Endodermal cell (in vitro differentiated cells): ENCODE data around the gene GPATCH3. TPM values are rescaled to one million over a fixed set of nuclear protein-coding genes. Genes with fewer than 3 reads are reported as not detected.

Source experiments
- DNase-seq: peaks from one replicate; pipeline ENCODE4 v3.0.0-alpha.2; 2017
- H3K27ac ChIP-seq: 2 replicates; pipeline ENCODE4 v1.5.1; 2013; ENCODE audit warnings: mild to moderate bottlenecking, low read depth, low read length, moderate library complexity
- H3K27me3 ChIP-seq: 2 replicates; pipeline ENCODE4 v1.6.1; 2013; ENCODE audit warnings: mild to moderate bottlenecking, low read length, moderate library complexity; ENCODE audit not compliant: insufficient read depth, control insufficient read depth, poor library complexity, severe bottlenecking
- H3K36me3 ChIP-seq: 2 replicates; pipeline ENCODE4 v1.7.0; 2013; ENCODE audit warnings: mild to moderate bottlenecking, low read length, moderate library complexity; ENCODE audit not compliant: control insufficient read depth, insufficient read depth
- H3K4me1 ChIP-seq: one replicate; pipeline ENCODE4 v1.7.0; 2013; ENCODE audit warnings: low read length; ENCODE audit not compliant: control insufficient read depth, insufficient read depth
- H3K4me3 ChIP-seq: 2 replicates; pipeline ENCODE4 v1.5.1; 2013; ENCODE audit warnings: mild to moderate bottlenecking, low read length, moderate library complexity
- H3K9ac ChIP-seq: 2 replicates; pipeline ENCODE4 v1.6.1; 2013; ENCODE audit warnings: mild to moderate bottlenecking, low read length, moderate library complexity; ENCODE audit not compliant: poor library complexity, severe bottlenecking; ENCODE audit errors: extremely low read depth
- H3K9me3 ChIP-seq: 2 replicates; pipeline ENCODE4 v1.6.1; 2013; ENCODE audit warnings: mild to moderate bottlenecking, low read length, moderate library complexity; ENCODE audit not compliant: control insufficient read depth
- H3K27ac Mint-ChIP-seq: 2 replicates; pipeline ENCODE4 v1.8.0; 2020; ENCODE audit warnings: mixed read lengths
- H3K27me3 Mint-ChIP-seq: 2 replicates; pipeline ENCODE4 v1.8.0; 2021; ENCODE audit warnings: mild to moderate bottlenecking, mixed read lengths; ENCODE audit not compliant: insufficient read depth
- H3K36me3 Mint-ChIP-seq: 2 replicates; pipeline ENCODE4 v1.8.0; 2020; ENCODE audit warnings: low read depth, mixed read lengths
- H3K4me1 Mint-ChIP-seq: 2 replicates; pipeline ENCODE4 v1.8.0; 2020; ENCODE audit warnings: mixed read lengths
- H3K4me3 Mint-ChIP-seq: 2 replicates; pipeline ENCODE4 v1.8.0; 2020; ENCODE audit warnings: mild to moderate bottlenecking, moderate library complexity, mixed read lengths
- H3K9me3 Mint-ChIP-seq: 2 replicates; pipeline ENCODE4 v1.8.0; 2020; ENCODE audit warnings: mild to moderate bottlenecking, mixed read lengths
- CTCF ChIP-seq: fragments of 200-600 bp; sonication (generic); conservative IDR thresholded peaks from 2 replicates; pipeline ENCODE4 v1.5.0; 2021; ENCODE audit warnings: antibody characterized with exemption, mild to moderate bottlenecking
- WGBS, 2 experiments: methylation state at CpG; one replicate each; pipeline versions ENCODE4 v1.1.5 to v1.1.7; 2013; ENCODE audit warnings: missing lambda C conversion rate in 2 of 2, mixed read lengths in 1 of 2; ENCODE audit not compliant: insufficient coverage in 1 of 2, insufficient read length in 1 of 2; 5-methylcytosine and 5-hydroxymethylcytosine counted together
- total RNA-seq, 2 donors: library from RNA; stranded (reverse); fragmentation: NEBNext Ultra II Directional in 1 of 2; extraction: Animal tissue kit (Norgen Biotek cat#: 25700) in 1 of 2; gene quantifications; 2 replicates in 1 of 2; 3 replicates in 1 of 2; pipeline ENCODE4 v1.2.1, GENCODE V29; 2021

GPATCH3 gene
- total RNA-seq, 2 donors from 2014 or later: 21.3 to 23.2 TPM

DNA sequence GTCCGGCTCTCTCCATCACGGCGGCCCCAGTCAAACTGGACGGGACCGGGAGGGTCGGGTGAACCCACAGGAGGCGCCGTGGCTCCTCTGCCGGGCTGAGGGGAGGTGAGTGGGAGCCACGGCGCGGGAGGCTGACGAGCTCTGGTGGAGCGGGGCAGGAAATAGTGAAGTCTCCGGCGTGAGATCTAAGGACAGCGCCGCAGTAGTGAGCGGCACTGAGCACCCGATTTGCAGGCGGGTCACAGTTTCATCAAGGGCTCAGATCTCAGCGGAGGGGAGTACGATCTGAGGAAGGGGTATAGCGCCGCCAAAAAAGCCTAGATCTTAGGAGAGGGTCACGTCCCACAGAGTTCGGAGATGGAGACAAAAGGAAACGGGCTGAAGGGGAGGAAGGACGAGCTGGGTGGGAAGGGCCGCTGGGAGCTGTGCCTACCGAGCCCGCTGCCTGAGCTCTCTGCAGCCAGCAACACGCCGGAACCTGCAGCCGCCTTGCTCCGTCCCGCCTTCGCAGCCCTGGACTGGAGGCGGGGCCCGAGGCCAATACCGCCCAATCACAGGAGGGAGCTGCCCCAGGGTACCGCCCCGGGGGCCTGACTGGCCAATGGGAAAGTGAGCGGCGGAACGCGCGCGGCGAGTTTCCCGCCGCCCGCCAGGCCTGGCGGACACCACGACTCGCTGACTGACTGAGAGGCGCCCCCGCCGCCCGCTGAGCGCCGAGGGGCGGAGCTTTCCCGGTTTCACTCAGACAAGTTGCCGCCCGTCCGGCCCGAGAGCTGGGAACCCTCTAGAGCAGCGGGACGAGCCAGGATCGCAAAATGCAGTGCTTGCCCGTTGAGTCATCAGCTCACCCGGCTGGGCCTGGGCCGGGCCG lies 35.4 kb downstream of the GPATCH3 start:
- H3K4me3 Mint-ChIP-seq: peak overlapping the region; percentile 78
- Histone ChIP-seq H3K4me3 (peak overlapping the region; percentile 93), H3K27ac (peak overlapping the region; percentile 69), H3K27me3 (no peaks in the 10 kb centered on the region), H3K9me3 (no peaks in the 10 kb centered on the region), H3K4me1 (no peaks in the 10 kb centered on the region), H3K36me3 (no peaks in the 10 kb centered on the region), H3K9ac (peak overlapping the region; percentile 60)
- H3K36me3 Mint-ChIP-seq: no peaks in the 10 kb centered on the region
- TF ChIP-seq CTCF: no peak
- H3K4me1 Mint-ChIP-seq: peaks cover 6% of the 10 kb centered on the region
- peaks cover 13% of the 10 kb centered on the region for H3K27me3 Mint-ChIP-seq
- peak; percentile 99 for DNase-seq
- WGBS, 2 experiments: 1% methylated on average over 39 to 75 of the region's 75 CpGs
- H3K27ac Mint-ChIP-seq: peak overlapping the region; percentile 91
- H3K9me3 Mint-ChIP-seq: no peaks in the 10 kb centered on the region

- H3K4me1 Mint-ChIP-seq: peaks cover 6% of the 10 kb centered on the region
- 60 to 82% methylated on average over 3 to 17 of the region's 20 CpGs for WGBS, 2 experiments
- H3K27ac Mint-ChIP-seq: no peak overlapping the region
- peaks cover 13% of the 10 kb centered on the region for H3K27me3 Mint-ChIP-seq
- peak overlapping the region; percentile 78 for H3K4me3 Mint-ChIP-seq
- H3K27ac ChIP-seq: no peak overlapping the region
- no peaks in the 10 kb centered on the region for H3K36me3 ChIP-seq
- no peak overlapping the region for H3K4me3 ChIP-seq
- no peaks in the 10 kb centered on the region for H3K4me1 ChIP-seq
- H3K9me3 Mint-ChIP-seq: no peaks in the 10 kb centered on the region
- H3K36me3 Mint-ChIP-seq: no peaks in the 10 kb centered on the region
- no peak for DNase-seq
- no peak overlapping the region for H3K9ac ChIP-seq
- H3K27me3 ChIP-seq: no peaks in the 10 kb centered on the region
- H3K9me3 ChIP-seq: no peaks in the 10 kb centered on the region
- no peak for TF ChIP-seq CTCF
These were observed 36.6 kb downstream of the GPATCH3 start for GRCh38 chr1:26863685-26864077.

DNA sequence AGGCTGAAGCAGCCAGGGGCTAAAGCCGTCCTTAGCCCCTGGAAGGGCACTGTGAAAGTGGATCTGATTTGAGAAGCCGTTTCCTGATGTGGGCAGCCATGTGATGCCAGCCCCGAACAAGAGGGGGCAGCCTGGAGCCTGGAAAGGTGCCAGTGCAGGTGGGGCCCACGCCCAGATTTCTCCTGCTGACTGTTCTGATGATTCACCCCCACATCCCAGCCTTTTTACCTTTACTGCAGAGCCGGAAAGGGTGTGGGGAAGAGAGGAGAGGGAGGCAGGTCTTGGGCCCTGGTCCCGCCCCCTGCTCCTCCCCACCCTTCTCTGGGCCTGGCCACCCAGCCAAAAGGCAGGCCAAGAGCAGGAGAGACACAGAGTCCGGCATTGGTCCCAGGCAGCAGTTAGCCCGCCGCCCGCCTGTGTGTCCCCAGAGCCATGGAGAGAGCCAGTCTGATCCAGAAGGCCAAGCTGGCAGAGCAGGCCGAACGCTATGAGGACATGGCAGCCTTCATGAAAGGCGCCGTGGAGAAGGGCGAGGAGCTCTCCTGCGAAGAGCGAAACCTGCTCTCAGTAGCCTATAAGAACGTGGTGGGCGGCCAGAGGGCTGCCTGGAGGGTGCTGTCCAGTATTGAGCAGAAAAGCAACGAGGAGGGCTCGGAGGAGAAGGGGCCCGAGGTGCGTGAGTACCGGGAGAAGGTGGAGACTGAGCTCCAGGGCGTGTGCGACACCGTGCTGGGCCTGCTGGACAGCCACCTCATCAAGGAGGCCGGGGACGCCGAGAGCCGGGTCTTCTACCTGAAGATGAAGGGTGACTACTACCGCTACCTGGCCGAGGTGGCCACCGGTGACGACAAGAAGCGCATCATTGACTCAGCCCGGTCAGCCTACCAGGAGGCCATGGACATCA lies 37.2 kb downstream of the GPATCH3 start, which contains the start of gene SFN:
Gene SFN (plus strand): TSS at position 369 of the 904 bp plus-strand sequence. CDS start 64 bp downstream, at position 433.
- no peak within 1 kb of the TSS for H3K27ac ChIP-seq
- peak; percentile 97 for DNase-seq
- Mint-ChIP-seq H3K27ac (peak within 1 kb of the TSS; percentile 74), H3K27me3 (peaks cover 13% of the 10 kb centered on the region), H3K36me3 (no peaks in the 10 kb centered on the region), H3K9me3 (no peaks in the 10 kb centered on the region), H3K4me3 (peak within 1 kb of the TSS; percentile 78), H3K4me1 (peaks cover 6% of the 10 kb centered on the region)
- H3K4me1 ChIP-seq: no peaks in the 10 kb centered on the region
- peak within 1 kb of the TSS; percentile 93 for H3K4me3 ChIP-seq
- TF ChIP-seq CTCF: peak; percentile 79
- H3K9me3 ChIP-seq: no peaks in the 10 kb centered on the region
- WGBS, 2 experiments: 83 to 89% methylated on average over 27 to 36 of the region's 37 CpGs
- H3K27me3 ChIP-seq: no peaks in the 10 kb centered on the region
- no peaks in the 10 kb centered on the region for H3K36me3 ChIP-seq
- no peak within 1 kb of the TSS for H3K9ac ChIP-seq
